HCT116 (cell line): ENCODE results near the gene FCHSD2. TPM values are rescaled to one million over a fixed set of nuclear protein-coding genes. Genes with fewer than 3 reads are reported as not detected.

Experiments used
- ATAC-seq: fragments of 200-7000 bp; cut with Tn5 transposase; 2 replicates; pipeline ENCODE4 v1.9.1; 2020; ENCODE audit warnings: mild to moderate bottlenecking, moderate library complexity
- BruUV-seq: library from RNA; stranded (reverse); fragments of 400-500 nt; replicated peaks from 2 replicates; lab custom pipeline; 2021; lab: Mats Ljungman, UMichigan
- CTCF ChIA-PET: fragments of 300-600 bp; sonication (Branson Sonifier 250); formaldehyde crosslinking; loops from one replicate; lab custom pipeline; 2021; ENCODE audit warnings: antibody characterized with exemption; lab: Charles Lee
- POLR2A ChIA-PET: fragments of 300-600, 350-600 bp; sonication (Branson Sonifier 250); formaldehyde crosslinking; loops from one replicate; lab custom pipeline; 2021; ENCODE audit warnings: antibody characterized with exemption; lab: Charles Lee
- RAD21 ChIA-PET, 2 experiments: fragments of 300-600 bp; sonication (Branson Sonifier 250); formaldehyde crosslinking; loops; one replicate each; lab custom pipeline; 2023; ENCODE audit warnings: low total read pairs in 2 of 2; ENCODE audit not compliant: uncharacterized antibody in 2 of 2, unreplicated experiment in 2 of 2, low non-redundant PET in 1 of 2; lab: Charles Lee
- DNase-seq: peaks from one replicate; pipeline ENCODE4 v3.0.0-alpha.2; 2010; ENCODE audit warnings: low read depth, low spot score
- H2AFZ ChIP-seq: fragments of 200-600 bp; shearing (Covaris generic), sonication (generic); 2 replicates; pipeline ENCODE4 v1.6.1; 2017; ENCODE audit warnings: low read depth, mixed run types, mixed read lengths, antibody characterized with exemption, low read length; ENCODE audit not compliant: poor library complexity, severe bottlenecking
- H3K27ac ChIP-seq: 2 replicates; pipeline ENCODE4 v1.5.1; 2012; ENCODE audit warnings: low read depth, low read length
- H3K27me3 ChIP-seq: fragments of 200-600 bp; sonication (generic); 2 replicates; pipeline ENCODE4 v1.6.1; 2016; ENCODE audit warnings: mixed run types, low read length, mixed read lengths; ENCODE audit not compliant: insufficient read depth
- H3K36me3 ChIP-seq, 2 experiments: fragments of 200-500 bp in 1 of 2; fragments of 200-600 bp in 1 of 2; sonication (Bioruptor generic) in 1 of 2; sonication (generic) in 1 of 2; 2 replicates each; pipeline versions ENCODE4 v1.5.1 to v1.6.1; 2014 to 2016; ENCODE audit warnings: low read length in 2 of 2, inconsistent platforms in 1 of 2, mixed read lengths in 1 of 2, mixed run types in 1 of 2; ENCODE audit not compliant: insufficient read depth in 2 of 2, control insufficient read depth in 1 of 2
- H3K4me1 ChIP-seq, 2 experiments: fragments of 200-600 bp in 1 of 2; sonication (generic) in 1 of 2; 2 replicates each; pipeline versions ENCODE4 v1.5.1 to v1.6.1; 2012 to 2017; ENCODE audit warnings: low read length in 2 of 2, inconsistent platforms in 1 of 2, mild to moderate bottlenecking in 1 of 2, mixed read lengths in 1 of 2, mixed run types in 1 of 2, moderate library complexity in 1 of 2; ENCODE audit not compliant: insufficient read depth in 2 of 2, control insufficient read depth in 1 of 2
- H3K4me2 ChIP-seq: fragments of 200-600 bp; sonication (generic); 2 replicates; pipeline ENCODE4 v1.6.1; 2017; ENCODE audit warnings: mixed run types, low read length, mixed read lengths
- H3K4me3 ChIP-seq, 2 experiments: fragments of 200-600 bp in 1 of 2; sonication (generic) in 1 of 2; replicated peaks in 1 of 2; 2 replicates each; pipeline ENCODE4 v1.5.1; 2011 to 2016; ENCODE audit warnings: low read length in 2 of 2, control low read depth in 1 of 2, low read depth in 1 of 2, mild to moderate bottlenecking in 1 of 2, mixed read lengths in 1 of 2, mixed run types in 1 of 2
- H3K79me2 ChIP-seq: fragments of 200-600 bp; sonication (generic); 2 replicates; pipeline ENCODE4 v1.6.1; 2017; ENCODE audit warnings: mild to moderate bottlenecking, mixed run types, low read length, moderate library complexity, mixed read lengths; ENCODE audit not compliant: insufficient read depth
- H3K9ac ChIP-seq: fragments of 200-600 bp; sonication (generic); 2 replicates; pipeline ENCODE4 v1.6.1; 2016; ENCODE audit warnings: low read length, mixed read lengths
- H3K9me2 ChIP-seq: fragments of 200-600 bp; sonication (generic), shearing (Covaris generic); 2 replicates; pipeline ENCODE4 v1.6.1; 2017; ENCODE audit warnings: mixed run types, mild to moderate bottlenecking, moderate library complexity; ENCODE audit not compliant: insufficient read depth
- H3K9me3 ChIP-seq, 2 experiments: fragments of 200-500 bp in 1 of 2; fragments of 200-600 bp in 1 of 2; sonication (Bioruptor generic) in 1 of 2; sonication (generic) in 1 of 2; 2 replicates each; pipeline ENCODE4 v1.6.1; 2014 to 2017; ENCODE audit warnings: low read length in 2 of 2, mixed read lengths in 2 of 2, inconsistent platforms in 1 of 2, low read depth in 1 of 2, mild to moderate bottlenecking in 1 of 2, mixed run types in 1 of 2, moderate library complexity in 1 of 2; ENCODE audit not compliant: control insufficient read depth in 1 of 2, insufficient read depth in 1 of 2
- H4K20me1 ChIP-seq: fragments of 200-600 bp; sonication (generic), shearing (Covaris generic); 2 replicates; pipeline ENCODE4 v1.6.1; 2017; ENCODE audit warnings: mixed run types, mild to moderate bottlenecking, moderate library complexity; ENCODE audit not compliant: insufficient read depth
- ATF3 ChIP-seq: IDR thresholded peaks from 2 replicates; pipeline ENCODE4 v1.6.1; 2012
- CBX3 ChIP-seq: IDR thresholded peaks from 2 replicates; pipeline ENCODE4 v1.6.1; 2012; ENCODE audit warnings: low read depth
- ELF1 ChIP-seq: IDR thresholded peaks from 2 replicates; pipeline ENCODE4 v1.6.1; 2012; ENCODE audit warnings: low read depth, borderline replicate concordance
- JUND ChIP-seq: IDR thresholded peaks from 2 replicates; pipeline ENCODE4 v1.6.1; 2012
- RAD21 ChIP-seq: IDR thresholded peaks from 2 replicates; pipeline ENCODE4 v1.6.1; 2012; ENCODE audit warnings: low read depth, mild to moderate bottlenecking
- ZBTB33 ChIP-seq: IDR thresholded peaks from 2 replicates; pipeline ENCODE4 v1.6.1; 2011; ENCODE audit warnings: mild to moderate bottlenecking, low read length, moderate library complexity; ENCODE audit not compliant: insufficient replicate concordance; ENCODE audit errors: extremely low read depth
- ZFX ChIP-seq: fragments of 450-650 bp; IDR thresholded peaks from 2 replicates; pipeline ENCODE4 v1.6.1; 2017
- intact Hi-C: fragments of 100-400 bp; cut with micrococcal nuclease; formaldehyde crosslinking; loops from 2 replicates; pipeline ENCODE4 v1.10.0; 2022
- total RNA-seq: library from RNA; stranded (reverse); gene quantifications from one replicate; pipeline ENCODE4 v1.2.1, GENCODE V29; 2021; ENCODE audit not compliant: unreplicated experiment

Gene FCHSD2
- total RNA-seq, 1 experiment from 2014 or later: 15.0 TPM

DNA sequence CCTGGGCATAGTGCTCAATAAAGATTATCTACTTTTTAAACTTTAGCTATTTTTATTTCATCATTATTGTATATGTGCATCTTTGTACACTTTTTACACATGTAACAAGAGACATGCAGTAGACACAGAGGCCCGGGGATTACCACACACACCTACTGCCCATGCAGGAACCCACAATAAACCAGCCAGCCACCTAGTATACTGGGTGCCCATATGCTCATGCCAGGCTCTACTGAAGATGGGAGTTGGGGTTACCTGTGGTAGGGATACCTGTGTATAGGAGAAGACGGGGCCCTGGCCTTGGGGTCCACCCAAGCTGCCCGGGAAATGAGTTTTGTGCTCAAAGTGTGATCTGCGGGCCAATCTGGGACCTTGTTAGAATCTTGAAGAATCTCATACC is 44.8 kb upstream of the FCHSD2 start:
- Histone ChIP-seq H4K20me1 (no peaks in the 10 kb centered on the region), H3K9me3 (no peaks in the 10 kb centered on the region), H3K4me3 (no peak overlapping the region), H2AFZ (no peak overlapping the region), H3K36me3 (no peaks in the 10 kb centered on the region), H3K79me2 (no peaks in the 10 kb centered on the region), H3K27me3 (no peaks in the 10 kb centered on the region), H3K27ac (no peak overlapping the region), H3K9ac (no peak overlapping the region), H3K9me2 (no peaks in the 10 kb centered on the region), H3K4me2 (no peak overlapping the region), H3K4me1 (peaks cover 2 to 34% of the 10 kb centered on the region in 2 experiments; a peak in 3 of 4 replicates)
- BruUV-seq: no TSS peak
- DNase-seq: no peak
- CTCF ChIA-PET: interaction anchor here (0.7 to 2.5 kb wide), 3 partner anchors 49 to 102 kb away, joined by 3 to 35 read pairs (median 15); no protein-coding TSS in a partner anchor
- no peak for TF ChIP-seq CBX3
- TF ChIP-seq ELF1: no peak
- TF ChIP-seq RAD21: no peak
- RAD21 ChIA-PET: interaction anchor here in 1 of 2 experiments (1.3 kb wide), 1 partner anchor 50 kb away, joined by 3 read pairs; no protein-coding TSS in a partner anchor
- ATAC-seq: no peak
- intact Hi-C loops: no loop called here
- POLR2A ChIA-PET: interaction anchor here (2.4 kb wide), 1 partner anchor 103 kb away, joined by 6 read pairs; no protein-coding TSS in a partner anchor

DNA sequence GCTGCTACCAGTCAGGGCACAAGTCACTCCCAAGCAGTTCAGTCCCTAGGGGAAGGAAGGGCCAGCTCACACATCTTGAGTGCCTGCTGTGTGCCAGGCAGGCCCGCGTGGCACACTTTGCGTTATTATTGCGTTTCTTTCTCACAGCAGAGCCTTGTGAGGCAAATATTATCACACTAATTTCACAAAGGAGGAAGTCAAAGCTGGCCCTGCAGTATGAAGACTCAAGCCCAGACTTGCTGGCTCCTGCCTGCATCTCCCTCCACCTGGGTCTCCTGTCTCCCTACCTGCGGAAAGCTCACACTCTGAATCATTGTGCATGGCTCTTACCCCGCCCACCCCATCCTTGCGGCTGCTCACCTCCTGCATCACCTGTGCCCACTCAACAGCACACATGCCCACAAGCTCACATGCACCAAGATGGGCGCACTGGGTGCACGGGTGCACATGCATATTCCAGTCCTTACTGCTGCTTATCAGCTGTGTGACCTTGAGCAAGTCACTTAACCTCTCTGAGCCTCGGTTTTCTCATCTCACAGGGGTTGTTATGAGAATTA is 44.3 kb upstream of the FCHSD2 start:
- ChIA-PET RAD21 (interaction anchor here in 1 of 2 experiments (1.3 kb wide), 1 partner anchor 51 kb away, joined by 3 read pairs; no protein-coding TSS in a partner anchor), CTCF (interaction anchor here (1.0 to 2.5 kb wide), 6 partner anchors 20 to 103 kb away, joined by 3 to 35 read pairs (median 6); no protein-coding TSS in a partner anchor), POLR2A (interaction anchor here (2.4 kb wide), 1 partner anchor 103 kb away, joined by 6 read pairs; no protein-coding TSS in a partner anchor)
- Histone ChIP-seq H3K9ac (no peak overlapping the region), H3K4me3 (no peak overlapping the region), H3K79me2 (no peaks in the 10 kb centered on the region), H2AFZ (no peak overlapping the region), H3K27me3 (no peaks in the 10 kb centered on the region), H3K9me3 (no peaks in the 10 kb centered on the region), H3K9me2 (no peaks in the 10 kb centered on the region), H3K4me2 (no peak overlapping the region), H3K27ac (no peak overlapping the region), H3K36me3 (no peaks in the 10 kb centered on the region), H3K4me1 (peaks cover 2 to 29% of the 10 kb centered on the region in 2 experiments; a peak in 3 of 4 replicates), H4K20me1 (no peaks in the 10 kb centered on the region)
- ATAC-seq: no peak
- intact Hi-C loops: no loop called here
- TF ChIP-seq JUND (no peak), ZFX (no peak), ATF3 (no peak), ZBTB33 (no peak)
- BruUV-seq: no TSS peak
- DNase-seq: no peak
